Peyer's patch (tissue), 4 donors: ENCODE results near the gene DNAJB6. TPM values are rescaled to one million over a fixed set of nuclear protein-coding genes. Genes with fewer than 3 reads are reported as not detected.
A peak's percentile ranks its signal among the peaks of the same experiment; 100 is the strongest.

ENCODE experiments used
- DNase-seq, 3 donors: peaks; one replicate each; pipeline ENCODE4 v3.0.0-alpha.2; 2017 to 2019
- H3K27ac ChIP-seq, 4 donors: fragments of 200-600 bp; sonication (generic); one replicate each; pipeline ENCODE4 v1.5.1; 2016 to 2019
- H3K27me3 ChIP-seq, 2 donors: fragments of 200-600 bp; sonication (generic); one replicate each; pipeline ENCODE4 v1.5.1; 2019
- H3K36me3 ChIP-seq, 3 donors: fragments of 200-600 bp; sonication (generic); one replicate each; pipeline ENCODE4 v1.5.1; 2016 to 2019
- H3K4me1 ChIP-seq, 4 donors: fragments of 200-600 bp; sonication (generic); one replicate each; pipeline ENCODE4 v1.5.1; 2016 to 2019
- H3K4me3 ChIP-seq, 4 donors: fragments of 200-600 bp; sonication (generic); 1 replicate in 3 of 4; 2 replicates in 1 of 4; pipeline ENCODE4 v1.5.1; 2016 to 2019; ENCODE audit warnings: mild to moderate bottlenecking in 1 of 4
- H3K9me3 ChIP-seq, 4 donors: fragments of 200-600 bp; sonication (generic); one replicate each; pipeline ENCODE4 v1.5.1; 2016 to 2019; ENCODE audit warnings: mild to moderate bottlenecking in 1 of 4
- CTCF ChIP-seq, 6 experiments: fragments of 450-650 bp in 4 of 6; fragments of 200-600 bp in 2 of 6; sonication (generic) in 1 of 6; IDR thresholded peaks; one replicate each; pipeline ENCODE4 v1.5.1; 2017 to 2019; ENCODE audit warnings: antibody characterized with exemption in 6 of 6, mild to moderate bottlenecking in 3 of 6, moderate library complexity in 1 of 6
- POLR2A ChIP-seq, 2 donors: fragments of 450-650 bp; IDR thresholded peaks; one replicate each; pipeline ENCODE4 v1.5.1; 2017; ENCODE audit warnings: antibody characterized with exemption in 2 of 2, mild to moderate bottlenecking in 2 of 2, moderate library complexity in 2 of 2
- total RNA-seq, 4 donors: library from RNA; depleted of rRNA; stranded (reverse); fragments of >200 nt; gene quantifications; one replicate each; pipeline ENCODE4 v1.1.0, GENCODE V29; 2016

DNAJB6 gene
- total RNA-seq, 4 donors from 2014 or later = 47.1 to 129 (median 61.3) TPM

GRCh38 chr7:157358753-157359096 lies 21.9 kb downstream of the DNAJB6 start:
- H3K4me3 ChIP-seq = no peak overlapping the region
- peaks cover 0 to 45% (median 0%) of the 10 kb centered on the region in 3 donors for H3K36me3 ChIP-seq
- H3K9me3 ChIP-seq = no peaks in the 10 kb centered on the region
- TF ChIP-seq CTCF (IDR thresholded peaks at IDR 0.05) (no peak), POLR2A (IDR thresholded peaks at IDR 0.05) (no peak)
- peaks cover 0 to 11% (median 3%) of the 10 kb centered on the region in 4 donors for H3K4me1 ChIP-seq
- no peaks in the 10 kb centered on the region for H3K27me3 ChIP-seq
- DNase-seq = peak in 1 of 3 donors; percentile 17
- no peak overlapping the region for H3K27ac ChIP-seq

- TF ChIP-seq CTCF (IDR thresholded peaks at IDR 0.05) = no peak
- no peak for TF ChIP-seq POLR2A (IDR thresholded peaks at IDR 0.05)
- DNase-seq = peak in 1 of 3 donors; percentile 14
- Histone ChIP-seq H3K27me3 (no peaks in the 10 kb centered on the region), H3K4me3 (no peak overlapping the region), H3K9me3 (no peaks in the 10 kb centered on the region), H3K36me3 (peaks cover 0 to 53% (median 0%) of the 10 kb centered on the region in 3 donors), H3K27ac (no peak overlapping the region), H3K4me1 (peaks cover 0 to 8% (median 2%) of the 10 kb centered on the region in 4 donors)
Measured at GRCh38 chr7:157359581-157359980, 22.8 kb downstream of the DNAJB6 start.

- Histone ChIP-seq H3K4me1 (peaks cover 0 to 5% (median 2%) of the 10 kb centered on the region in 4 donors), H3K4me3 (no peak overlapping the region), H3K27ac (no peak overlapping the region), H3K36me3 (peaks cover 0 to 63% (median 0%) of the 10 kb centered on the region in 3 donors), H3K9me3 (no peaks in the 10 kb centered on the region), H3K27me3 (no peaks in the 10 kb centered on the region)
- TF ChIP-seq POLR2A (IDR thresholded peaks at IDR 0.05) (no peak), CTCF (IDR thresholded peaks at IDR 0.05) (no peak)
- peak in 1 of 3 donors; percentile 25 for DNase-seq
Measured at GRCh38 chr7:157360483-157361025, 23.8 kb downstream of the DNAJB6 start.

GRCh38 chr7:157361537-157361936 lies 24.7 kb downstream of the DNAJB6 start:
- Histone ChIP-seq H3K27ac (no peak overlapping the region), H3K36me3 (peaks cover 0 to 73% (median 0%) of the 10 kb centered on the region in 3 donors), H3K9me3 (no peaks in the 10 kb centered on the region), H3K4me1 (no peaks in the 10 kb centered on the region), H3K4me3 (no peak overlapping the region), H3K27me3 (no peaks in the 10 kb centered on the region)
- peak in 1 of 3 donors; percentile 17 for DNase-seq
- TF ChIP-seq CTCF (IDR thresholded peaks at IDR 0.05) (no peak), POLR2A (IDR thresholded peaks at IDR 0.05) (no peak)

- Histone ChIP-seq H3K27ac (no peak overlapping the region), H3K9me3 (no peaks in the 10 kb centered on the region), H3K36me3 (peaks cover 0 to 85% (median 0%) of the 10 kb centered on the region in 3 donors), H3K27me3 (no peaks in the 10 kb centered on the region), H3K4me1 (no peaks in the 10 kb centered on the region), H3K4me3 (no peak overlapping the region)
- DNase-seq = peak in 1 of 3 donors; percentile 6
- TF ChIP-seq CTCF (IDR thresholded peaks at IDR 0.05) (no peak), POLR2A (IDR thresholded peaks at IDR 0.05) (no peak)
Measured at GRCh38 chr7:157362729-157363128, 25.9 kb downstream of the DNAJB6 start.
